Neutrophil (primary cell): ENCODE data around the gene FBXO2.

Source experiments
- H3K27ac ChIP-seq: fragments of 200-600 bp; sonication (generic); 2 replicates; pipeline ENCODE4 v1.5.1; 2016; ENCODE audit warnings: mild to moderate bottlenecking, moderate library complexity
- H3K27me3 ChIP-seq: fragments of 200-600 bp; sonication (generic); 2 replicates; pipeline ENCODE4 v1.6.0; 2016; ENCODE audit warnings: mild to moderate bottlenecking
- H3K36me3 ChIP-seq: fragments of 200-600 bp; sonication (generic); 2 replicates; pipeline ENCODE4 v1.5.1; 2017
- H3K4me1 ChIP-seq, 2 experiments: fragments of 200-600 bp in 1 of 2; sonication (generic) in 1 of 2; 1 replicate in 1 of 2; 2 replicates in 1 of 2; pipeline versions ENCODE4 v1.5.1 to v1.6.1; 2013 to 2016; ENCODE audit warnings: low read depth in 1 of 2, low read length in 1 of 2, mild to moderate bottlenecking in 1 of 2, moderate library complexity in 1 of 2; ENCODE audit not compliant: control insufficient read depth in 1 of 2, insufficient read depth in 1 of 2
- H3K4me3 ChIP-seq, 2 experiments: fragments of 200-600 bp in 1 of 2; sonication (generic) in 1 of 2; 1 replicate in 1 of 2; 2 replicates in 1 of 2; pipeline ENCODE4 v1.5.1; 2013 to 2016; ENCODE audit warnings: low read depth in 1 of 2, low read length in 1 of 2, mild to moderate bottlenecking in 1 of 2, moderate library complexity in 1 of 2
- H3K9me3 ChIP-seq: fragments of 200-600 bp; sonication (generic); 2 replicates; pipeline ENCODE4 v1.5.1; 2016
- TF ChIP-seq, protein P1 (sequence below): fragments of 200-600 bp; sonication (generic); IDR thresholded peaks from 2 replicates; pipeline ENCODE4 v1.5.1; 2016; ENCODE audit warnings: antibody characterized with exemption

The FBXO2 gene

GRCh38 chr1:11673089-11673769 is 19.0 kb upstream of the FBXO2 start:
- H3K36me3 ChIP-seq, result peaks cover 92% of the 10 kb centered on the region
- no peaks in the 10 kb centered on the region for H3K27me3 ChIP-seq
- no peak overlapping the region for H3K4me3 ChIP-seq
- no peaks in the 10 kb centered on the region for H3K9me3 ChIP-seq
- TF ChIP-seq, protein P1, sequence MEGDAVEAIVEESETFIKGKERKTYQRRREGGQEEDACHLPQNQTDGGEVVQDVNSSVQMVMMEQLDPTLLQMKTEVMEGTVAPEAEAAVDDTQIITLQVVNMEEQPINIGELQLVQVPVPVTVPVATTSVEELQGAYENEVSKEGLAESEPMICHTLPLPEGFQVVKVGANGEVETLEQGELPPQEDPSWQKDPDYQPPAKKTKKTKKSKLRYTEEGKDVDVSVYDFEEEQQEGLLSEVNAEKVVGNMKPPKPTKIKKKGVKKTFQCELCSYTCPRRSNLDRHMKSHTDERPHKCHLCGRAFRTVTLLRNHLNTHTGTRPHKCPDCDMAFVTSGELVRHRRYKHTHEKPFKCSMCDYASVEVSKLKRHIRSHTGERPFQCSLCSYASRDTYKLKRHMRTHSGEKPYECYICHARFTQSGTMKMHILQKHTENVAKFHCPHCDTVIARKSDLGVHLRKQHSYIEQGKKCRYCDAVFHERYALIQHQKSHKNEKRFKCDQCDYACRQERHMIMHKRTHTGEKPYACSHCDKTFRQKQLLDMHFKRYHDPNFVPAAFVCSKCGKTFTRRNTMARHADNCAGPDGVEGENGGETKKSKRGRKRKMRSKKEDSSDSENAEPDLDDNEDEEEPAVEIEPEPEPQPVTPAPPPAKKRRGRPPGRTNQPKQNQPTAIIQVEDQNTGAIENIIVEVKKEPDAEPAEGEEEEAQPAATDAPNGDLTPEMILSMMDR, result no peak
- no peaks in the 10 kb centered on the region for H3K4me1 ChIP-seq
- no peak overlapping the region for H3K27ac ChIP-seq

- no peak overlapping the region for H3K27ac ChIP-seq
Observed at GRCh38 chr1:11671544-11672286, 17.5 kb upstream of the FBXO2 start.

GRCh38 chr1:11671205-11671543 is 16.9 kb upstream of the FBXO2 start:
- Histone ChIP-seq H3K4me1 (no peaks in the 10 kb centered on the region), H3K36me3 (peaks cover 82% of the 10 kb centered on the region), H3K4me3 (no peak overlapping the region), H3K27ac (no peak overlapping the region), H3K27me3 (no peaks in the 10 kb centered on the region), H3K9me3 (no peaks in the 10 kb centered on the region)
- TF ChIP-seq, protein P1, result no peak

More at GRCh38 chr1:11671544-11672286, 17.5 kb upstream of the FBXO2 start:
- H3K4me1 ChIP-seq, result no peaks in the 10 kb centered on the region
- H3K4me3 ChIP-seq, result no peak overlapping the region
- H3K27me3 ChIP-seq, result no peaks in the 10 kb centered on the region
- H3K36me3 ChIP-seq, result peaks cover 88% of the 10 kb centered on the region
- H3K9me3 ChIP-seq, result no peaks in the 10 kb centered on the region
- TF ChIP-seq, protein P1, result no peak

- Histone ChIP-seq H3K27ac (no peak overlapping the region), H3K4me1 (no peaks in the 10 kb centered on the region), H3K27me3 (no peaks in the 10 kb centered on the region), H3K4me3 (no peak overlapping the region), H3K36me3 (peaks cover 78% of the 10 kb centered on the region), H3K9me3 (no peaks in the 10 kb centered on the region)
- TF ChIP-seq, protein P1, result no peak
Observed at GRCh38 chr1:11670747-11671146, 16.5 kb upstream of the FBXO2 start.

DNA sequence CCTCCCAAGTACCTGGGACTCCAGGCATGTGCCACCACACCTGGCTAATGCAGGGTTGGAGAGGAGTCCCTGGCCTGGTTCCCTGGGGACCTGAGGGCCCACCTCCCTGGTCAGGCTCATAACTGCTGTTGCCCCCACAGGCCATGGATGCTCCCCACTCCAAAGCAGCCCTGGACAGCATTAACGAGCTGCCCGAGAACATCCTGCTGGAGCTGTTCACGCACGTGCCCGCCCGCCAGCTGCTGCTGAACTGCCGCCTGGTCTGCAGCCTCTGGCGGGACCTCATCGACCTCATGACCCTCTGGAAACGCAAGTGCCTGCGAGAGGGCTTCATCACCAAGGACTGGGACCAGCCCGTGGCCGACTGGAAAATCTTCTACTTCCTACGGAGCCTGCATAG is 14.3 kb upstream of the FBXO2 start:
- Histone ChIP-seq H3K27ac (no peak overlapping the region), H3K36me3 (peaks cover 56% of the 10 kb centered on the region), H3K4me3 (no peak overlapping the region), H3K27me3 (no peaks in the 10 kb centered on the region), H3K9me3 (no peaks in the 10 kb centered on the region), H3K4me1 (peaks cover 8 to 9% of the 10 kb centered on the region in 2 experiments)
- TF ChIP-seq, protein P1, result no peak
